A549 (cell line): Measurements from ENCODE around the gene CDK16. TPM values are rescaled to one million over a fixed set of nuclear protein-coding genes. Genes with fewer than 3 reads are reported as not detected.

ENCODE experiments used
- ATAC-seq, 2 experiments: fragments of 200-7000 bp in 1 of 2; fragments of >200 bp in 1 of 2; cut with Nextera tagmentation in 1 of 2; cut with Tn5 transposase in 1 of 2; 3 replicates each; pipeline versions ENCODE4 v1.8.0 to v1.9.1; 2018 to 2020; ENCODE audit warnings: mild to moderate bottlenecking in 1 of 2, moderate library complexity in 1 of 2
- CTCF ChIA-PET: fragments of 300-600 bp; sonication (Branson Sonifier 250); formaldehyde crosslinking; extraction: SDS; loops from one replicate; lab custom pipeline; 2021; ENCODE audit warnings: antibody characterized with exemption, inconsistent platforms; lab: Yijun Ruan, JAX
- POLR2A ChIA-PET: fragments of 350-600 bp; formaldehyde crosslinking; extraction: SDS; loops from one replicate; lab custom pipeline; 2021; ENCODE audit warnings: antibody characterized with exemption, inconsistent platforms; lab: Yijun Ruan, JAX
- DNase-seq, 2 experiments: peaks; one replicate each; pipeline versions ENCODE4 v3.0.0 to v3.0.0-alpha.2; 2011 to 2016; ENCODE audit warnings: low read depth in 1 of 2, low spot score in 1 of 2
- FAIRE-seq: peaks from 2 replicates; lab custom pipeline; 2011; peaks lifted over from hg19 to GRCh38; lab: Jason Lieb, UNC
- H3K27ac ChIP-seq, 2 experiments: fragments of >200 bp; sonication (Bioruptor Twin); formaldehyde crosslinking; 3 replicates each; pipeline ENCODE4 v1.5.1; 2016 to 2017
- H3K4me1 ChIP-seq: fragments of >200 bp; sonication (Bioruptor Twin); formaldehyde crosslinking; 3 replicates; pipeline ENCODE4 v1.6.1; 2016
- H3K4me2 ChIP-seq: fragments of >200 bp; sonication (Bioruptor Twin); formaldehyde crosslinking; 3 replicates; pipeline ENCODE4 v1.6.1; 2016
- H3K4me3 ChIP-seq: fragments of >200 bp; sonication (Bioruptor Twin); formaldehyde crosslinking; 3 replicates; pipeline ENCODE4 v1.5.1; 2016
- H3K9me3 ChIP-seq: fragments of >200 bp; sonication (Bioruptor Twin); formaldehyde crosslinking; 3 replicates; pipeline ENCODE4 v1.6.1; 2016
- CBX2 ChIP-seq: fragments of 200-600 bp; sonication (generic); IDR thresholded peaks from 2 replicates; pipeline ENCODE4 v1.6.1; 2016; ENCODE audit warnings: low read depth, mild to moderate bottlenecking, borderline replicate concordance
- ESRRA ChIP-seq: fragments of 150-350 bp; IDR thresholded peaks from 2 replicates; pipeline ENCODE4 v1.6.1; 2014; ENCODE audit warnings: mild to moderate bottlenecking, low read length, borderline replicate concordance
- GATA3 ChIP-seq: IDR thresholded peaks from 2 replicates; pipeline ENCODE4 v1.6.1; 2012; ENCODE audit warnings: borderline replicate concordance
- HEYL ChIP-seq: fragments of 250-450 bp; sonication (Bioruptor Pico); IDR thresholded peaks from 2 replicates; pipeline ENCODE4 v1.8.0; 2021; ENCODE audit warnings: mild to moderate bottlenecking, moderate library complexity
- KDM1A ChIP-seq: fragments of 200-600 bp; sonication (generic); IDR thresholded peaks from 2 replicates; pipeline ENCODE4 v1.6.1; 2016; ENCODE audit warnings: low read depth, mild to moderate bottlenecking
- MAFK ChIP-seq: fragments of 450-650 bp; IDR thresholded peaks from 2 replicates; pipeline ENCODE4 v1.6.1; 2014; ENCODE audit not compliant: partially characterized antibody
- PHF8 ChIP-seq: fragments of 200-600 bp; sonication (generic); IDR thresholded peaks from 2 replicates; pipeline ENCODE4 v1.6.1; 2016; ENCODE audit warnings: low read depth, mild to moderate bottlenecking, antibody characterized with exemption, moderate library complexity, borderline replicate concordance
- POLR2A ChIP-seq: IDR thresholded peaks from 2 replicates; pipeline ENCODE4 v1.6.1; 2012; ENCODE audit warnings: mild to moderate bottlenecking, low read length
- RFX5 ChIP-seq: fragments of 450-650 bp; IDR thresholded peaks from 2 replicates; pipeline ENCODE4 v1.7.1; 2014; ENCODE audit warnings: antibody characterized with exemption, mild to moderate bottlenecking, moderate library complexity
- SREBF2 ChIP-seq: fragments of 450-650 bp; IDR thresholded peaks from 2 replicates; pipeline ENCODE4 v1.6.1; 2014; ENCODE audit warnings: mild to moderate bottlenecking, moderate library complexity
- WGBS: methylation state at CpG from one replicate; pipeline ENCODE4 v1.1.6; 2017; ENCODE audit errors: missing lambda C conversion rate; 5-methylcytosine and 5-hydroxymethylcytosine counted together
- polyA plus RNA-seq, 4 experiments: library from polyadenylated mRNA; depleted of rRNA in 3 of 4; stranded (reverse); fragments of >200 nt; fragmentation: RNase III in 1 of 4; extraction: RNeasy Plus Mini Kit Qiagen cat#74134 plus additional on column Dnase treatment in 1 of 4; gene quantifications; 2 replicates in 3 of 4; 3 replicates in 1 of 4; pipeline ENCODE4 v1.2.3, GENCODE V29; 2011 to 2017
- TF ChIP-seq, protein P1 (sequence below): fragments of 250-450 bp; sonication (Bioruptor Pico); IDR thresholded peaks from 2 replicates; pipeline ENCODE4 v1.5.0; 2020; ENCODE audit warnings: low read depth, mild to moderate bottlenecking, moderate library complexity
- TF ChIP-seq, protein P2 (sequence below): IDR thresholded peaks from 2 replicates; pipeline ENCODE4 v1.6.1; 2012; ENCODE audit warnings: low read depth, borderline replicate concordance

The CDK16 gene
- polyA plus RNA-seq, 2 of the 4 experiments (the other 2 are of a cell fraction), result 105 to 111 TPM

DNA sequence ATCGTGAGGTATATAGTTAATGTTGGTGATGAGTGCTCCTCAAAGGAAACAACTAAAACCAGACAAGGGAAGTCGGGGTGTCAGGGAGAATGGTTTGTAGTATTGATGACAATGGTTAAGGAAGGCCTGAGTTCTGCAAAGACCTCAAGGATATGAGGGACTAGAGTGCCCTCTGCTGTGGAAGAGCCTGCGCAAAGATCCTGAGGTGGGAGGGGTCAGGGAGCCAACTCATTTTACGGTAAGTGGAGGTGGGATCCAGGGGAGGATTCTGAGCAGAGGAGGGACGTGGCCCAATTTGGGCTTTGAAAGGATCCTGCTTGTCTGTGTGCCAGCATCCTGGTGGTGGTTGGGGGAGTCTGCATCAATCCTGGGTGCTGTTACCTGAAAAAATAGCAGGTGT is 13.5 kb upstream of the CDK16 start:
- 74% methylated on average over 5 of the region's 5 CpGs for WGBS
- POLR2A ChIA-PET, result no interaction called here

DNA sequence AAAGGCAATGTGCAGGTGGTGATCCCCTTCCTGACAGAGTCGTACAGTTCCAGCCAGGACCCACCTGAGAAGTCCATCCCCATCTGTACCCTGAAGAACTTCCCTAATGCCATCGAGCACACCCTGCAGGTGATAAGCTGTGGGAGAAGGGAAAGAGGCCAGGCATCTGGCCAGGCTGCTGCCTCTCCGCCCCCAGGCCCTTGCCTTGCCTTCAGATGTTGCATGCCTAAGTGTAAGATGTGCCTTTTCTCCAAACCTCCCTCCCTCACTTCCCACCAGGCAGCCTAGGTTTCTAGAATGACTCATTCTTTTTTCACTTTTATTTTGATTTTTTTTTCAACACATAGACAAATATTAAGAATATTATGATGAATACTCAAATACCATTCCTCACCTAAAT is 12.2 kb upstream of the CDK16 start:
- H3K4me3 ChIP-seq, result no peak overlapping the region
- H3K4me1 ChIP-seq, result peaks cover 5% of the 10 kb centered on the region; the same call in 2 of the 3 replicates
- H3K4me2 ChIP-seq, result no peak overlapping the region
- no peak for TF ChIP-seq MAFK
- TF ChIP-seq, protein P1, sequence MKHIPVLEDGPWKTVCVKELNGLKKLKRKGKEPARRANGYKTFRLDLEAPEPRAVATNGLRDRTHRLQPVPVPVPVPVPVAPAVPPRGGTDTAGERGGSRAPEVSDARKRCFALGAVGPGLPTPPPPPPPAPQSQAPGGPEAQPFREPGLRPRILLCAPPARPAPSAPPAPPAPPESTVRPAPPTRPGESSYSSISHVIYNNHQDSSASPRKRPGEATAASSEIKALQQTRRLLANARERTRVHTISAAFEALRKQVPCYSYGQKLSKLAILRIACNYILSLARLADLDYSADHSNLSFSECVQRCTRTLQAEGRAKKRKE (CRISPR knock-in tag), result no peak
- no peak for TF ChIP-seq GATA3
- no peak for TF ChIP-seq HEYL (CRISPR knock-in tag)
- POLR2A ChIA-PET, result no interaction called here
- CTCF ChIA-PET, result interaction anchor here (0.9 kb wide), 1 partner anchor 41 kb away, joined by 3 read pairs; no protein-coding TSS in a partner anchor
- WGBS, result 85% methylated on average over 2 of the region's 3 CpGs
- ATAC-seq (no peak), DNase-seq (no peak), FAIRE-seq (no peak)
- H3K9me3 ChIP-seq, result no peaks in the 10 kb centered on the region
- H3K27ac ChIP-seq, result no peak overlapping the region

More for the DNA sequence above, 13.5 kb upstream of the CDK16 start:
- CTCF ChIA-PET, result interaction anchor here (1.9 kb wide), 1 partner anchor 318 kb away, joined by 10 read pairs; no protein-coding TSS in a partner anchor
- H3K4me3 ChIP-seq, result no peak overlapping the region
- no peak for DNase-seq
- TF ChIP-seq GATA3 (no peak), CBX2 (no peak)
- TF ChIP-seq, all 56 proteins: peak for 0
- ATAC-seq (peak in 1 of 2 experiments; percentile 21; a peak in 1 of 6 replicates), FAIRE-seq (peak; percentile 68)
- peaks cover 18% of the 10 kb centered on the region for H3K4me1 ChIP-seq
- H3K4me2 ChIP-seq, result no peak overlapping the region
- no peaks in the 10 kb centered on the region for H3K9me3 ChIP-seq
- no peak overlapping the region for H3K27ac ChIP-seq

DNA sequence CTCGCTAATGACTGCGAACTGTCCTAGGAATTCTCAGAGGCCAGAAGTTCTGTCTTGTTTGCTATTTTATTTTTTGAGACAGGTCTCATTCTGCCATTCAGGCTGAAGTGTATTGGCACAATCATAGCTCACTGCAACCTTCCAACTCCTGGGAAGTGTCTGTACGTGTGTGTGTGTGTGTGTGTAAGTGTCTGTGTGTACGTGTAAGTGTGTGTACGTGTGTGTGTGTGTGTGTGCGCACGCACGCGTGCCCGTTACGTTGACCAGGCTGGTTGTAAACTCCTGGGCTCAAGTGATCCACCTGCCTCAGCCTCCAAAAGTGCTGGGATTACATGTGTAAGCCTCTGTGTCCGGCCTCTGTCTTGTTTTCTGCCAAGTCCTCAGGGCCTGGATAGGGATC is 10.4 kb upstream of the CDK16 start:
- no peak overlapping the region for H3K27ac ChIP-seq
- H3K4me3 ChIP-seq, result no peak overlapping the region
- FAIRE-seq, result peak; percentile 86
- 91% methylated on average over 12 of the region's 12 CpGs for WGBS
- CTCF ChIA-PET, result no interaction called here
- H3K9me3 ChIP-seq, result no peaks in the 10 kb centered on the region
- 0 out of 3 replicates have a peak, but pooled peaks cover 4% of the 10 kb centered on the region for H3K4me1 ChIP-seq
- no peak overlapping the region for H3K4me2 ChIP-seq
- POLR2A ChIA-PET, result interaction anchor here (1.4 kb wide), 1 partner anchor 10 kb away, joined by 4 read pairs; no protein-coding TSS in a partner anchor
- TF ChIP-seq POLR2A (no peak), RFX5 (no peak), ESRRA (no peak), PHF8 (no peak), CBX2 (no peak), KDM1A (no peak), SREBF2 (no peak)
- TF ChIP-seq, protein P2, sequence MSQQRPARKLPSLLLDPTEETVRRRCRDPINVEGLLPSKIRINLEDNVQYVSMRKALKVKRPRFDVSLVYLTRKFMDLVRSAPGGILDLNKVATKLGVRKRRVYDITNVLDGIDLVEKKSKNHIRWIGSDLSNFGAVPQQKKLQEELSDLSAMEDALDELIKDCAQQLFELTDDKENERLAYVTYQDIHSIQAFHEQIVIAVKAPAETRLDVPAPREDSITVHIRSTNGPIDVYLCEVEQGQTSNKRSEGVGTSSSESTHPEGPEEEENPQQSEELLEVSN, result no peak
- TF ChIP-seq, all 56 proteins: peak for 0
- ATAC-seq (no peak), DNase-seq (no peak)

DNA sequence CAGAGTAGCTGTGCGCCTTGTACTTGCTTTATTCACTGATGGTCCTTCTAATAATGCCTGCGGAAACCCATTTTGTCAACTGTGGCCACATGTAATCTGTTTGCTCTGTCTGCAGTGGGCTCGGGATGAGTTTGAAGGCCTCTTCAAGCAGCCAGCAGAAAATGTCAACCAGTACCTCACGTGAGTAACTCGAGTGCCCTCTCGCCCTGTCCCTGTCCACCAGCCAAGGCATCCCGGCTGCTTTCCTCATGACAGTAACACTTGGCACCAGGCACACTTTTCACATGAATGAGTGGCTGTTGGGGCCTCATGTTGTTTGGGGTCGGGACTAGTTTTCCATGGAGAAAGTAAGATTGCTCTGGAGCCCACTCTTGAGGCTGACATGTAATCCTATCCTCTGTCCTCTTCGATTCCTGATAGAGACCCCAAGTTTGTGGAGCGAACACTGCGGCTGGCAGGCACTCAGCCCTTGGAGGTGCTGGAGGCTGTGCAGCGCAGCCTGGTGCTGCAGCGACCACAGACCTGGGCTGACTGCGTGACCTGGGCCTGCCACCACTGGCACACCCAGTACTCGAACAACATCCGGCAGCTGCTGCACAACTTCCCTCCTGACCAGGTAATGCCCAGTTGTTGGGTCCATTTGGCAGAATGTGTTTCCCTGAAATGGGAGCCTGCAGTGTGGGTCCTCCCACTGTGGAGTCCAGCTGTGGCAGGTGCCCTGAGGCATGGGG is 8.8 kb upstream of the CDK16 start:
- FAIRE-seq (no peak), DNase-seq (no peak), ATAC-seq (no peak)
- Histone ChIP-seq H3K4me2 (no peak overlapping the region), H3K27ac (no peak overlapping the region), H3K4me3 (no peak overlapping the region), H3K4me1 (0 out of 3 replicates have a peak, but pooled peaks cover 4% of the 10 kb centered on the region), H3K9me3 (no peaks in the 10 kb centered on the region)
- WGBS, result 95% methylated on average over 5 of the region's 16 CpGs
- ChIA-PET POLR2A (no interaction called here), CTCF (interaction anchor here (2.8 kb wide), 1 partner anchor 9 kb away, joined by 11 read pairs; no protein-coding TSS in a partner anchor)
- no peak for TF ChIP-seq RFX5
